HEK293 (cell line): ENCODE data around the gene GDF9.

Experiments
- CTCF ChIA-PET: fragments of 350-600 bp; formaldehyde crosslinking; extraction: SDS; loops from one replicate; lab custom pipeline; 2021; ENCODE audit warnings: antibody characterized with exemption; lab: Yijun Ruan, JAX
- POLR2A ChIA-PET: fragments of 300-600 bp; formaldehyde crosslinking; extraction: SDS; loops from one replicate; lab custom pipeline; 2020; ENCODE audit warnings: antibody characterized with exemption, inconsistent platforms; lab: Yijun Ruan, JAX
- H3K27ac ChIP-seq: fragments of 200-500 bp; sonication (Bioruptor generic); 2 replicates; pipeline ENCODE4 v1.5.1; 2014; ENCODE audit warnings: low read depth, low read length, control low read depth, inconsistent platforms; ENCODE audit errors: extremely low read depth
- H3K36me3 ChIP-seq, 2 experiments: fragments of 200-500 bp in 1 of 2; sonication (Bioruptor generic) in 1 of 2; 1 replicate in 1 of 2; 2 replicates in 1 of 2; pipeline ENCODE4 v1.5.1; 2014 to 2017; ENCODE audit warnings: inconsistent platforms in 2 of 2, low read length in 2 of 2; ENCODE audit not compliant: control insufficient read depth in 2 of 2, insufficient read depth in 1 of 2
- H3K4me1 ChIP-seq: fragments of 200-500 bp; sonication (Bioruptor generic); 2 replicates; pipeline ENCODE4 v1.5.1; 2014; ENCODE audit warnings: mild to moderate bottlenecking, low read length, inconsistent platforms; ENCODE audit not compliant: control insufficient read depth, insufficient read depth
- H3K4me3 ChIP-seq: 2 replicates; pipeline ENCODE4 v1.5.1; 2011; ENCODE audit warnings: low read depth, mild to moderate bottlenecking, control low read depth, low read length, moderate library complexity
- H3K9me3 ChIP-seq: fragments of 200-500 bp; sonication (Bioruptor generic); 2 replicates; pipeline ENCODE4 v1.5.1; 2014; ENCODE audit warnings: low read depth, low read length, inconsistent platforms; ENCODE audit not compliant: control insufficient read depth, insufficient read depth
- ATF2 ChIP-seq: fragments of 450-650 bp; formaldehyde crosslinking; IDR thresholded peaks from 2 replicates; pipeline ENCODE4 v1.5.1; 2016; ENCODE audit warnings: missing biosample characterization, missing genetic modification characterization, low read depth
- EGR2 ChIP-seq: fragments of 450-650 bp; formaldehyde crosslinking; IDR thresholded peaks from 2 replicates; pipeline ENCODE4 v1.5.1; 2016; ENCODE audit warnings: low read depth, missing biosample characterization, missing genetic modification characterization
- KLF8 ChIP-seq: fragments of 450-650 bp; formaldehyde crosslinking; IDR thresholded peaks from 2 replicates; pipeline ENCODE4 v1.5.1; 2016; ENCODE audit warnings: missing biosample characterization, missing genetic modification characterization
- PATZ1 ChIP-seq: fragments of 450-650 bp; formaldehyde crosslinking; IDR thresholded peaks from 2 replicates; pipeline ENCODE4 v1.5.1; 2016; ENCODE audit warnings: missing biosample characterization, missing genetic modification characterization
- PRDM2 ChIP-seq: fragments of 450-650 bp; formaldehyde crosslinking; IDR thresholded peaks from 2 replicates; pipeline ENCODE4 v1.5.1; 2016; ENCODE audit warnings: missing biosample characterization, missing genetic modification characterization, borderline replicate concordance
- SCRT2 ChIP-seq: fragments of 450-650 bp; formaldehyde crosslinking; IDR thresholded peaks from 2 replicates; pipeline ENCODE4 v1.5.1; 2016; ENCODE audit warnings: missing biosample characterization, missing genetic modification characterization
- ZNF114 ChIP-seq: fragments of 450-650 bp; formaldehyde crosslinking; IDR thresholded peaks from 2 replicates; pipeline ENCODE4 v1.5.0; 2017; ENCODE audit warnings: missing biosample characterization, missing genetic modification characterization
- ZNF335 ChIP-seq: fragments of 450-650 bp; formaldehyde crosslinking; conservative IDR thresholded peaks from 2 replicates; pipeline ENCODE4 v1.5.1; 2016; ENCODE audit warnings: missing biosample characterization, missing genetic modification characterization
- ZNF341 ChIP-seq: fragments of 450-650 bp; formaldehyde crosslinking; IDR thresholded peaks from 2 replicates; pipeline ENCODE4; 2016; ENCODE audit warnings: low read depth, missing biosample characterization, missing genetic modification characterization
- ZNF37A ChIP-seq: fragments of 450-650 bp; IDR thresholded peaks from 2 replicates; pipeline ENCODE4 v1.5.1; 2018; ENCODE audit warnings: missing biosample characterization, missing genetic modification characterization
- ZNF501 ChIP-seq: fragments of 450-650 bp; formaldehyde crosslinking; IDR thresholded peaks from 2 replicates; pipeline ENCODE4 v1.5.1; 2016; ENCODE audit warnings: missing biosample characterization, missing genetic modification characterization
- ZNF513 ChIP-seq: fragments of 450-650 bp; IDR thresholded peaks from 2 replicates; pipeline ENCODE4 v1.5.1; 2018; ENCODE audit warnings: missing biosample characterization, missing genetic modification characterization
- ZNF544 ChIP-seq: fragments of 450-650 bp; formaldehyde crosslinking; IDR thresholded peaks from 2 replicates; pipeline ENCODE4 v1.5.0; 2017; ENCODE audit warnings: missing biosample characterization, missing genetic modification characterization
- ZNF555 ChIP-seq: fragments of 450-650 bp; formaldehyde crosslinking; conservative IDR thresholded peaks from 2 replicates; pipeline ENCODE4 v1.5.1; 2017; ENCODE audit warnings: missing biosample characterization, mild to moderate bottlenecking, missing genetic modification characterization, inconsistent platforms
- ZNF629 ChIP-seq: fragments of 450-650 bp; formaldehyde crosslinking; IDR thresholded peaks from 2 replicates; pipeline ENCODE4 v1.5.1; 2017; ENCODE audit warnings: missing biosample characterization, missing genetic modification characterization
- ZNF692 ChIP-seq: fragments of 450-650 bp; formaldehyde crosslinking; IDR thresholded peaks from 2 replicates; pipeline ENCODE4 v1.5.1; 2016; ENCODE audit warnings: missing biosample characterization, missing genetic modification characterization
- ZNF776 ChIP-seq: fragments of 450-650 bp; formaldehyde crosslinking; IDR thresholded peaks from 2 replicates; pipeline ENCODE4 v1.5.0; 2017; ENCODE audit warnings: missing biosample characterization, missing genetic modification characterization, borderline replicate concordance
- ZNF785 ChIP-seq: fragments of 450-650 bp; formaldehyde crosslinking; IDR thresholded peaks from 2 replicates; pipeline ENCODE4 v1.5.1; 2016; ENCODE audit warnings: missing biosample characterization, missing genetic modification characterization
- ZNF792 ChIP-seq: fragments of 450-650 bp; formaldehyde crosslinking; IDR thresholded peaks from 2 replicates; pipeline ENCODE4 v1.5.1; 2016; ENCODE audit warnings: missing biosample characterization, missing genetic modification characterization

The GDF9 gene

GRCh38 chr5:132854301-132854700 lies 12.0 kb downstream of the GDF9 start (continued):
- TF ChIP-seq PRDM2 (tag by site-specific recombination) (no peak), ZNF629 (tag by site-specific recombination) (0 out of 2 replicates have a peak, but pooled peaks have one; percentile 20), EGR2 (tag by site-specific recombination) (no peak), ZNF555 (tag by site-specific recombination) (no peak), ATF2 (tag by site-specific recombination) (0 out of 2 replicates have a peak, but pooled peaks have one; percentile 21), ZNF792 (tag by site-specific recombination) (no peak), ZNF785 (tag by site-specific recombination) (no peak), PATZ1 (tag by site-specific recombination) (no peak), ZNF776 (tag by site-specific recombination) (no peak)
- TF ChIP-seq, all 188 proteins: peak for 3

- Histone ChIP-seq H3K4me1 (no peaks in the 10 kb centered on the region), H3K36me3 (no peaks in the 10 kb centered on the region), H3K27ac (no peak overlapping the region), H3K4me3 (no peak overlapping the region), H3K9me3 (no peaks in the 10 kb centered on the region)
- ChIA-PET CTCF (interaction anchor here (0.6 to 0.7 kb wide), 2 partner anchors 30 to 190 kb away, joined by 3 read pairs; no protein-coding TSS in a partner anchor), POLR2A (interaction anchor here (1.3 to 1.5 kb wide), 2 partner anchors 10 to 13 kb away, joined by 3 read pairs; partner anchors contain the start of genes GDF9 and UQCRQ)
- TF ChIP-seq ZNF335 (tag by site-specific recombination) (peak; percentile 48; the same call in 1 of the 2 replicates), ZNF692 (tag by site-specific recombination) (no peak)
Observed at GRCh38 chr5:132853790-132854189, 12.5 kb downstream of the GDF9 start.

GRCh38 chr5:132853323-132853722 lies 12.9 kb downstream of the GDF9 start:
- Histone ChIP-seq H3K36me3 (no peaks in the 10 kb centered on the region), H3K4me1 (no peaks in the 10 kb centered on the region), H3K27ac (no peak overlapping the region), H3K9me3 (no peaks in the 10 kb centered on the region), H3K4me3 (no peak overlapping the region)
- CTCF ChIA-PET, result interaction anchor here (0.6 kb wide), 1 partner anchor 18 kb away, joined by 3 read pairs; no protein-coding TSS in a partner anchor
- POLR2A ChIA-PET, result no interaction called here
- no peak for TF ChIP-seq ZNF114 (tag by site-specific recombination)
- no peak for TF ChIP-seq SCRT2 (tag by site-specific recombination)
- no peak for TF ChIP-seq ZNF692 (tag by site-specific recombination)
- TF ChIP-seq ZNF513 (tag by site-specific recombination), result no peak
- no peak for TF ChIP-seq ZNF341 (tag by site-specific recombination)
- TF ChIP-seq KLF8 (tag by site-specific recombination), result no peak
- no peak for TF ChIP-seq ZNF544 (tag by site-specific recombination)
- no peak for TF ChIP-seq ZNF37A
- TF ChIP-seq ZNF501 (tag by site-specific recombination), result no peak
